AG04449 (cell line): Measurements from ENCODE around the gene MAP3K4.

Experiments
- CTCF ChIA-PET: fragments of 350-600 bp; formaldehyde crosslinking; extraction: SDS; loops from one replicate; lab custom pipeline; 2021; ENCODE audit warnings: antibody characterized with exemption; lab: Yijun Ruan, JAX
- POLR2A ChIA-PET: fragments of 400-600, 350-600 bp; formaldehyde crosslinking; extraction: SDS; loops from one replicate; lab custom pipeline; 2020; ENCODE audit warnings: antibody characterized with exemption, inconsistent platforms; lab: Yijun Ruan, JAX
- DNase-seq: peaks from one replicate; pipeline ENCODE4 v3.0.0-alpha.2; 2010; ENCODE audit warnings: low read depth, low spot score
- H3K4me3 ChIP-seq: 2 replicates; pipeline ENCODE4 v1.5.1; 2011; ENCODE audit warnings: low read depth, mild to moderate bottlenecking, control low read depth, low read length
- CTCF ChIP-seq: IDR thresholded peaks from one replicate; pipeline ENCODE4 v1.5.1; 2011; ENCODE audit warnings: mild to moderate bottlenecking, moderate library complexity, low read length, control low read depth, inconsistent platforms; ENCODE audit not compliant: insufficient read depth; ENCODE audit errors: missing control alignments

MAP3K4 gene

GRCh38 chr6:161154796-161155335 is 163.3 kb downstream of the MAP3K4 start:
- ChIA-PET POLR2A (no interaction called here), CTCF (interaction anchor here (13.1 kb wide), 1 partner anchor 219 kb away, joined by 156 read pairs; no protein-coding TSS in a partner anchor)
- no peak for TF ChIP-seq CTCF
- no peak for DNase-seq
- H3K4me3 ChIP-seq: no peak overlapping the region

- ChIA-PET POLR2A (no interaction called here), CTCF (interaction anchor here (0.7 to 2.1 kb wide), 3 partner anchors 211 to 230 kb away, joined by 3 to 5 read pairs (median 3); no protein-coding TSS in a partner anchor)
- no peak for DNase-seq
- no peak overlapping the region for H3K4me3 ChIP-seq
- TF ChIP-seq CTCF: no peak
These were observed 169.6 kb downstream of the MAP3K4 start for GRCh38 chr6:161161121-161161520.

DNA sequence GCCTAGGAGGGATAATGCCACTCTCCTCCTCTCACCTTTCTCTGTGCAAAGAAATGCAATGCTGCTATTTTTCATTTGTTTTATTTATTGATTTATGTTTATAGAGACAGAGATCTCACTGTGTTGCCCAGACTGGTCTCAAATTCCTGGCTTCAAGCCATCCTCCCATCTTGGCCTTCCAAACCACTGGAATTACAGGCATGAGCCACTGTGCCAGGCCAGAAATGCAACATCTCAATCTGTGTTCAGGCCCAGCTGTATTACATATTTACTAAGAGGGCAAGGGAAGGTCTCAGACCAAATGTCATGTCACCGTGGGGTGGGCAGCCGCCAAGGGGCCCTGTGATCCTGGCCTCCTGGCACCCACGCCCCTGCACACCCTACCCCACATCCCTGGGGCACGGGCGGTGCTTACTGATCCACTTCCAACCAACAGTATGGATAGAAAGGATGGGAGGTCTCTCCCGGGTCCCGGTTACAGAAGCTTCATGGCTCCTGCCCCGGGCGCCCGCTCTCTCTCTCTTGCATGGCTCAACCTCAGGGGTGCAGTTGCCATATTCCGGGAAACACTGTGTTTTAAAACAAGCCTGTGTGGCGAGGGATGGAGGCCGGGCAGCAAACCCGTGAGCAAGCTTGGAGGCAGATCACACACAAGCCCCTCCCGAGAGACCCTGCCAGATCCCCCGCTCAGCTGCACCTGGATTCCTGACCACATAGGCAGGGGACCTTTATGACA is 170.5 kb downstream of the MAP3K4 start:
- ChIA-PET CTCF (interaction anchor here (2.1 kb wide), 1 partner anchor 210 kb away, joined by 5 read pairs; no protein-coding TSS in a partner anchor), POLR2A (no interaction called here)
- no peak overlapping the region for H3K4me3 ChIP-seq
- peak; percentile 52 for DNase-seq
- no peak for TF ChIP-seq CTCF

DNA sequence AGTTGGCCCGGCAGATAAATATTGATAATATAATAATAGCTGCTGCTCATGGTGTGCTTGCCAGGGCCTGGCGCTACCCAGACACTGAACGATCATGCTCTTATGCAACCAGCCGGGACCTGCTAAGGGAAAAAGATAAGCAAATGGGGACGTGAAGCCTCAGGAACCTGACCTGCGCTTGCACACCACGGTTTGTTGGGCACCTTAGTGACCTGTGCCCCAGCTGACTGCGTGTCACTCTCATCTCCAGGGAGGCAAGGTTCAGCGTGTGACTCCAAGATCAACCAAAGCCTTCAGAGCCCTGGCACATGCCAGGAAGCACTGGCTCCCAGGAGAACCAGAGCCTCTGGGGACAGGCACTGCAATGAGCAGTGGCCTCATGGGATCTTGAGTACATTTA is 171.2 kb downstream of the MAP3K4 start:
- POLR2A ChIA-PET: no interaction called here
- DNase-seq: no peak
- no peak for TF ChIP-seq CTCF
- no peak overlapping the region for H3K4me3 ChIP-seq
- CTCF ChIA-PET: interaction anchor here (2.1 kb wide), 1 partner anchor 209 kb away, joined by 5 read pairs; no protein-coding TSS in a partner anchor

DNA sequence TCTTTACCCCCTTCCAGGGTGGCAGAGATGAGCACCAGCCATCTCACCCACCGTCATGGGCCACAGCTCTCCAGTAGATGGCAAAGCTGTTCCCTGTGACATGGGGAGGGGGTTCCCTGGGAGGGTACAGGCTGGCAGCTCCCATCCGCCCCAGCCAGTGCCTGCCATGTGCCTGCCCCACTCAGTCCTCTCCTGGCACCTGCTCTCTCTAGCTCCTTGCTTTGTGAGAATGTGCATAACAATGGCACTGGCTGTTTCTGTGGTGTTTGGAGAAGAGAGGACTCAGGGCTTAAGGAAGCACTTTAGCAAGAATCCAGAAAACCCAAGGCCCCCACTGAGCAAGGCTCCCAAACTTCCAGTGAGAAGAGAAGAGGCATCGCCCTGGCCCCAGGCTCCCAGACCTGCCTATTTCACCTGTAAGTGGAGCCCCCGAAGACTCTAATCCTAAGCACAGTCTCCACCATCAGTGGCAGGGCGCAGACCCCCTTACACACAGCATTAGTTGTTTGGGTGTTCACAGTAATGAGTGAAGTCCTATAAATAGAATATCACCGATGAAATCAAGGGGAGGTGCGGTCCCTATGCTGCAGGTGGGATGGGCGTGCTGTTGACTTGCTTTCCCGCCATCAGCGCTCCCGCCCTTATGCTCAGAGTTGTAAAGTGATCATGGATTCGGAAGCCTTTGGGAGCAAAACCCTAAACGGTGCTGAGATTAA is 172.1 kb downstream of the MAP3K4 start:
- DNase-seq: no peak
- POLR2A ChIA-PET: no interaction called here
- H3K4me3 ChIP-seq: no peak overlapping the region
- CTCF ChIA-PET: interaction anchor here (0.8 to 1.4 kb wide), 2 partner anchors 11 to 12 kb away, joined by 3 to 4 read pairs; no protein-coding TSS in a partner anchor
- no peak for TF ChIP-seq CTCF
